Esophagus squamous epithelium (tissue), 4 donors: ENCODE measurements around the gene RBM10.

Source experiments
- POLR2A ChIP-seq, 4 donors: fragments of 450-650 bp; IDR thresholded peaks; one replicate each; pipeline ENCODE4 v1.6.1; 2017; ENCODE audit warnings: antibody characterized with exemption in 4 of 4, mild to moderate bottlenecking in 4 of 4, moderate library complexity in 3 of 4
- TF ChIP-seq, protein P1 (sequence below), 6 experiments: fragments of 450-650 bp in 4 of 6; fragments of 200-600 bp in 2 of 6; sonication (generic) in 2 of 6; IDR thresholded peaks; one replicate each; pipeline ENCODE4 v1.5.1; 2016 to 2019; ENCODE audit warnings: antibody characterized with exemption in 6 of 6, mild to moderate bottlenecking in 4 of 6, moderate library complexity in 4 of 6

DNA sequence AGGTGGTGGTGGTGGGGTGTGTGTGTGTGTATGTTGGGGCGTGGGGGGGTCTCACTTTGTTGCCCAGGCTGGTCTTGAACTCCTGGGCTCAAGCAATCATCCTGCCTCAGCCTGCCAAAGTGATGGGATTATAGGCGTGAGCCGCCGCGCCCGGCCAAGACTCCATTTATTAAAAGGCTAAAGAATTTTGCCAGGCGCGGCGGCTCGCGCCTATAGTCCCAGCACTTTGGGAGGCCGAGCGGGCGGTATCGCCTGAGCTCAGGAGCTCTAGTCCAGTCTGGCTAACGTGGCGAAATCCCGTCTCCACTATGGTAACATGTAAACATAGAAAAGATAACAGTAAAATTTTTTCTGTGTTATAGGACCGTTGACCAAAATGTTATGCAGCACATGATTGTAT is 44.9 kb downstream of the RBM10 start:
- TF ChIP-seq, protein P1, sequence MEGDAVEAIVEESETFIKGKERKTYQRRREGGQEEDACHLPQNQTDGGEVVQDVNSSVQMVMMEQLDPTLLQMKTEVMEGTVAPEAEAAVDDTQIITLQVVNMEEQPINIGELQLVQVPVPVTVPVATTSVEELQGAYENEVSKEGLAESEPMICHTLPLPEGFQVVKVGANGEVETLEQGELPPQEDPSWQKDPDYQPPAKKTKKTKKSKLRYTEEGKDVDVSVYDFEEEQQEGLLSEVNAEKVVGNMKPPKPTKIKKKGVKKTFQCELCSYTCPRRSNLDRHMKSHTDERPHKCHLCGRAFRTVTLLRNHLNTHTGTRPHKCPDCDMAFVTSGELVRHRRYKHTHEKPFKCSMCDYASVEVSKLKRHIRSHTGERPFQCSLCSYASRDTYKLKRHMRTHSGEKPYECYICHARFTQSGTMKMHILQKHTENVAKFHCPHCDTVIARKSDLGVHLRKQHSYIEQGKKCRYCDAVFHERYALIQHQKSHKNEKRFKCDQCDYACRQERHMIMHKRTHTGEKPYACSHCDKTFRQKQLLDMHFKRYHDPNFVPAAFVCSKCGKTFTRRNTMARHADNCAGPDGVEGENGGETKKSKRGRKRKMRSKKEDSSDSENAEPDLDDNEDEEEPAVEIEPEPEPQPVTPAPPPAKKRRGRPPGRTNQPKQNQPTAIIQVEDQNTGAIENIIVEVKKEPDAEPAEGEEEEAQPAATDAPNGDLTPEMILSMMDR (IDR thresholded peaks at IDR 0.05), result no peak
- no peak for TF ChIP-seq POLR2A (IDR thresholded peaks at IDR 0.05)
